NCI-H2196 treated with DMSO at 0.1 percent for 48 hours (cell line): ENCODE data around the gene ITGA2.

Experiments
- DNase-seq: peaks from one replicate; lab custom pipeline; 2025; ENCODE audit not compliant: unreplicated experiment; lab: John Stamatoyannopoulos, UW

Gene ITGA2

DNA sequence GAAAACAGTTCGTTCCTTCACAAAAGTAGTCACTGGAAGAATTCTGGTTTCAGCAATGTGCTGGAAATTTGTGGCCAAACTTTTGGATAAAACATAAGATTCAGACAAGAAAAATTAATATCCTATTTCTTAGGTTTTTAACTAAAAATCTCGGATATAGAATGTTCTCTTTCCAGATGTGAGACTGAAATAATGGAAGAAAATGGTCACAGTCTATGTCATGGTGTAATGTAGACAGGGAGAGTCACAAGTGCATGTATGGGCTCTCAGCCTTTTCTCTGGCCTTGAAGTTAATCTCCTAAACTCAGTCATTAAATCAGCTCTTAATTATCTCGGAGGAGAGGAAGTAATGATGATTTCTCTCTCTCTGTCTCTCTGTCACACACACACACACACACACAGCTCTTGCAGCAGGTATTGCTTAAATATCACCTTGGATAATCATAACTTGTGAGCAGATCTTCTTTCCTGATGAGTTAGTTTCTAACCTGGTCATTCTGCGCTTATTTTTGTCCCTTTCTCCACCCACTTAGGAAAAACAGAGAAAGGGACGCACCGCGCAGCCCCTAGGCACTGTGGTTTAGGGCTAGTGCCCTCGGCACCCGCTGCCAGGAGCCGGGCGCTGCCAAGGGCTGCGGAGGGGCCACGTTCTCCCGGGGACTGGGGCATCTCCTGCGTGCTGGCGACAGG, 672 bp upstream of the ITGA2 start:
- no peak for DNase-seq

DNA sequence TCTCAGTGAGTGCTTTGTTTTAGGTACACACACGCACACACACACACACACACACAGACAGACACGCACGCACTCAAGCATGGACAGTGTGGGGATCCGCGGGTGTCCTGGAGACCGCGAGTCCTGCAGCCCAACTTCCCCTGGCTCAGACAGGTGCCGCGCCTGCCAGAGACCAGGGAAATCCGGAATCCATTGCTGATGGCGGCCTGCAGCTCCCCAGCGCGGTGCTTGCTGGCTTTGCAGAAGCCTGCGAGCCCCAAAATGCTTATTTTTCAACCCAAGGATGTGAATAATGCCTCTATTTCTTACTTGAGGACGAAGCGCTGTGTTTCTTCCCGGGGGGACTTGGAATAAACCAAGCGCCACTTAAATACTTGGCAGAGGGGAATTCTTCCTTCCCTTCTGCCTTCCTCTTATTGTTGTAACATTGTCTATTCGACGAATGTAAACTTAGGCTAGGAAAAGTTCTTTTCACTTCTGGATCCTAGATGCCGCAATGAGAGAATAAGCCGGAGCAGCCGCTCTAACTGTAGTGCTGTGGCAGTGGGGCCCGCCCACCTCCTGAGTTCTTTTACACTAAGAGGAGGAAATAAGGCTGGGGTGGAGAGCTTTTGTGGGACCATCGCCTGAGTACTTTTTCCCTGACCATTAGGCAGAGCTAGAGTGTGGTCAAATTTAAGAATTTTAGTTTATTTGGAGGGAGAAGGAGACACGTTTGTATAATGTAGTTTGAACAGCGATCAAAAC, 802 bp downstream of the ITGA2 start:
- no peak for DNase-seq

DNA sequence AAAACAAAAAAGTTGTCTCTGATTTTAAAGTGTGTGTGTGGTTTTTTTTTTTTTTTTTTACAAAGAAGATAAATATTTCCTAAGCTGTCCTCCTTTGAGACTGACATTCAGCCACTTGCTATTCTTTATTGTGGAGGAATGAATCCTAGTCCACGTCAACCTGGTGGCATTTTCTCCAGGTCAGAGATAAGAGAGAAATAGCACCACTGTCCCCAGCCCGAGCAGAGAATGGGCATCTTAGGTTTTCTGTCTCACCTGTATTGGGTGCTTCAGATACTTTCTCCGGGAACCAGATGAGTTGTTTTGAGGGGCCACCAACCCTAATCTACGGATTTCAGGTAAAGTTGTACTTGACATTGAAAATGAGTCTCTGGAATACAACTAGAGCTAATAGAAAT, 1.4 kb downstream of the ITGA2 start:
- no peak for DNase-seq

DNA sequence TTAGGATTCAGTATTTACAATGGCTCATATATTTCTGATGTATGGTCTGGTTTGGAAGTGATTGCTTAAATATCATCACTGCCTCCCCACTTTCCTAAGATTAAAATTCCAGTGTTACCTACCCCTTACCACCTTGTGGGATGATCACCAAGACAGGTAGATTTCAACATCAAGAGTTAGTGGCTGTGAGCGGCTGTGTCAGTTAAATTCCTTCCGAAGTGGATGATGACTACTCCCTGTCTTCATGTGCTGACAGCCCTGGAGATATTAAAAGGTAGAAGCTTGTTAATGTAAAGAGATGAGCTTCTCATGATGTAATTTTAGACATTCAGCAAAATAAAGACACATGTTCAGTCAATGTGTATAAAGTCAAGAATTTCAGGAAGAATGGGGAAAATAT, 4.2 kb downstream of the ITGA2 start:
- DNase-seq: no peak

DNA sequence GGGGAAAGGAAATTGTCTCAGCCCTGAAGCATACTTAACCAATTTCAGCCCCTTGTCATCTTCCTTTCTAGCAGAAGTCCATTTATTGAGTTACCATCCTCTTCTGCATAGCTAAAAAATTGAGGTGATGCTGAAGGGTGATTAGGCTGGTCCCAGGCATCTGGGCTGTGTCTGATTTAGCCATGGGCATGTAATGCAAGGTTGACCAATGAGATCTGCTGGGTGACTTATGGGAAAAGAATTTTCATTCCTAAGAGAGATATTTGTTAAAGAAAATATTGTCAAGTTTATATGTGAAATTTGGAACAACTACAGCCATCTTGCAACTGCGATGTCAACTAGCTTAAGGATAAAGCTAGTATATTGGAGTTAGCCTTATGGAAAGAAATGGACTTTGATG, 5.1 kb downstream of the ITGA2 start:
- DNase-seq: no peak

DNA sequence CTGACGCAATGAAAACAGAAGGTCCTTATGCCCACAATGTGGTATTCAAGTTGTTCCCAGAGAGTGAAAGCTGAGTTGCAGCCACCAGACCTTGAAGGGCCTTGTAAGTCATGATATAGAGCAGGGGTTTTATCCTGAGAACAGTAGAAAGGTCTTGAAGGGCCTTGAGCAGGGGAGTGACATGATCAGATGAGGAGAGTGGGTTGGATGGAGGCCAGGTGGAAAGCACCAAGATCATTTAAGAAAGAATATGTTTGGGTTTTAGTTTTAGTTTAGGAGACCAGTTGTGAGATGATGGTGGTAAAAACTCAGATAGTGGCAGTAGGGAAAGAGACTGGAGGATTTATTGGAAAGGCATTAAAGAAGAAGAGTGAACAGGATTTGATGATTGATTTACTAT, 5.9 kb downstream of the ITGA2 start:
- no peak for DNase-seq

DNA sequence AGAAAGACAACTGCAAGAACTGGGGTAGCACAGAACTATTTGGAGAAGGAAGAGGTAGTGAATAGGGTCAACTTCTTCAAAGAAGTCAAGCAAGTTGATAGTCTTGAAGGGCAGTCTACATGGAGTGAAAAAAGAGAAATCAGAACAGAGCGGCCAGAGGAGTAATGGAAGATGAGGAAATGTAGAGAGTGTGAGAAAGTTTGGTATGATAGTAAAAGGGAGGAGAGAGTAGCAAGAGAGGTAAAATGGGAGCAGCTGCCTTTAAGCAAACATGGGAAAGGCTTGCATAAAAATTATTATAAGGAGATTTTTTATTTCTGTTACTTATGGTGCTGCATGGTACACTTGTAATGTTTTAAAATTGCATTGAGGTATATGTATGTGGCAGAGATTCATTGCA, 6.8 kb downstream of the ITGA2 start:
- DNase-seq: no peak

DNA sequence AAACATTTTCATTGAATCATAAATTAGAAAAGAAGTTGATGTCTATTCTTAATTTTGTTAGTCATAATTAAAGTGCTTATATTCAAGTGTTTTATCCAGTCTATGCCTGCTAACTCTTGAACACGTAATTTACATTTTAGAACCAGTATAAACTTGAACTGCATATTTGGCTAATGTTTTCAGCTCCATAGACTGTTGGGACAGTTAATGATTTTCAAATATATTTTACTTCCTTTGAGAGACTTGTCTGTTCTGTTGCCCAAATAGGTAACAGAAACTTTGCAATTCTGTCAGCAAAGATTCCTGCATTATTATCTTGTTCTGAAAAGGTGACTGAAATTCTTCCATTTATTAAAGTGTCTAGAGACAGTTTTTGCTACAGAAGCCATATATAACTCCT, 7.8 kb downstream of the ITGA2 start:
- DNase-seq: no peak

DNA sequence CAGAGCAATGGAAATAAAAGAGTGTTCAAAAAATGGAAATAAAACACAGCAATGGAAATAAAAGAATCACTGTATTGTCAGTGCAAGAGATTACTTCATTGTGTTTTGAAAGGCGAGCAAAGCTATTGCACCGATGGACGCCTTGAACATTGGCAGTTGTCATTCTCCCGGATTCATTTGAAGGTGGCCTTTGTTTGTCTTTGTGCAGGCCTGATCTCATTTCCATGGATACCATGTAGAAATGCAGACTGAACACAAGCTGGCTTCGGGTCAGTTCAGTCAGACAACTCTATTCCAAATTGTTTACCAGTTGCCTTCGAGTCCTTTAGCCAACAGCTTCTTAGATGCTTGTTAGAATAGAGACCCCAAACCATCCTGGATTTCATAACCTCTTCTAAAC, 8.3 kb downstream of the ITGA2 start:
- no peak for DNase-seq

DNA sequence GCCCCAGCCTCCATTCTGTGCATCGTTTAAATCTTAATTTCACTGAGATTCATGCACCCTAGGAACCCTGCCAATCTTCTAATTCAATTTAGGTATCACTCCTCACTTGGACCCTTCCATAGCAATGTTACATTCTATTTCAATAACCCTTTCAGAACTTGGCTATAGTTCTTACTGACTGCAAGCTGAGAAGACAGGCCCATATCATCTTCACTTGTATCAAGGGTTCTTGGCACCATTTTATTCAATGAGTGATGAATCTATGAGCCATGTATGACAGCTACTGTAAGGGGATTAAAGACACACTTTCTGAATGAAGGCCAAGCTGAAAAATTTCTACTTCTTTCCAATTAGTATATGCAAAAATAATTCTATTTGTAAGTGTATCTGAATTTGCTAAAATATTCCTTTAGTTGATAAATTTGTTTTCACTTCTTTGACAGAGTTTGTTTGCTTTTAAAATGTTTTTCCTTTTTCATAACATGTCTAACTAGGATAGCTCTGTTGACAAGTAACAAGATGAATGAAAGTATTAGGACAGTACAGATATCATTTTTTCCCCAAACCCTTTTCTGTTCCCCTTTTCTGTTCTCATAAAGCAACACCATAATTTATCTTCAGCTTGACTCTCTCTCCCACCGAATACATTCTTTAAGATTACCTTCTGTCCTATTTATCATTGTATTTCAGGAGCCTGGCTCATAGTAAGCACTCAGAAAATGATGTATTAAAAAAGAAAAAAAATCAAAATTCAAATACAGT, 9.6 kb downstream of the ITGA2 start:
- DNase-seq: no peak

DNA sequence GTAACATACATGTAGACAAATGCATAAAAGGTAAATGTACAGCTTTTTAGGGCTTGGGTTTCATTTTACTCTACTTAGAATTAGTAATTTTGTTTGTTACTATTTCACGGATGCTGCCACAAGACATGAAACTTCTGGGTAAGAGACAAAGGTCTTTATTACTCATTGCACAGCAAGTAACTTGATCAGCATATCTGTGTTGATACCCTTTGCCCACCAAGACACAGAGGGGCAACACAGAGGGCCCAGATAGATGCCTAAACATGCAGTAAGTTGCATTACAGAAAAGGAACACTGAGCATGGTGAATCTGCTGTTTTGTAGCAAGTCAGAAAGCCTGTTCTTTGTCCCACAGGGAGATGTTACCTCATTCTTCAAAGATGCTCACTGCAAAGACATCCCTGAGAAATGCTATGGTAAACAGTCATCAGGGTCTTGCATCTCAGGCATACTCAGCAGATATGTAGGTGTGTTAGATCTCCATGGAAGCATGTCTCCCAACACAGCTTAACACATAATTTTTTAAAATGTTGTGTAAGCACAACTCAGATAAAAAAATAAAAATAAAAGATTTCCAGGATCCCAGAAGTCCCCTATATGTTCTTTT, 10.3 kb downstream of the ITGA2 start:
- DNase-seq: no peak

DNA sequence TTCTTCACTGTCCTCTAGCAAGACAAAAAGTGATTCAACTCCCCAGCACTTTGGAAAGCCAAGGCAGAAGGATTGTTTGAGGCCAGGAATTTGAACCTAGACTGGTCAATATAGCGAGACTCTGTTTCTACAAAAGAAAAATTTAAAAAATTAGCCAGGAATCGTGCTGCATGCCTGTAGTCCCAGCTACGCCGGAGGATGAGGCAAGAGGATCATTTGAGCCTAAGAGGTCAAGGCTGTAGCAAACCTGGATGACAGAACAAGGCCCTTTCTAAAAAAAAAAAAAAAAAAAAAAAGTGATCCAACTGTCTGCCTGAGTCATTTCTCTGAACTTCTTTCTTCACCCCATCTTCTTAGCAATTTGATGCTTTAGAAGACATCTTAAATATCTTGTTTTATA, 12.4 kb downstream of the ITGA2 start:
- DNase-seq: no peak

DNA sequence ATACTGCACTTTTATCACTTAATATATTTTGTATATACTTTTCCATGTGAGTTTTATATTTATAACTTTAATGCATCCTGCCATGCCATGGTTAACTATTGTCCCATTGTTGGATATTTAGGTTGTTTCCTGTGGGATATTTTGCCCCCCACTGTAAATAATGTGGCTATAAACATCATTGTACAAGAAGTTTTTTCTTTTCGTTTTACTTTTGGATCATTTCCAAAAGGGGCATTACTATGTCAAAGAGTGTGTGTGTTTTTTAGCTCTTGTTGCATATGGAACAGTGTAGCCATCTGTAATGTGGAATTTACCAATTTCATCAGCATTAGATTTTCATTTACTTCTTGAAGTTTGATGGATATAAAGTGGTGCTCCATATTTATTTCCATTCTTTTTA, 13.3 kb downstream of the ITGA2 start:
- DNase-seq: no peak

DNA sequence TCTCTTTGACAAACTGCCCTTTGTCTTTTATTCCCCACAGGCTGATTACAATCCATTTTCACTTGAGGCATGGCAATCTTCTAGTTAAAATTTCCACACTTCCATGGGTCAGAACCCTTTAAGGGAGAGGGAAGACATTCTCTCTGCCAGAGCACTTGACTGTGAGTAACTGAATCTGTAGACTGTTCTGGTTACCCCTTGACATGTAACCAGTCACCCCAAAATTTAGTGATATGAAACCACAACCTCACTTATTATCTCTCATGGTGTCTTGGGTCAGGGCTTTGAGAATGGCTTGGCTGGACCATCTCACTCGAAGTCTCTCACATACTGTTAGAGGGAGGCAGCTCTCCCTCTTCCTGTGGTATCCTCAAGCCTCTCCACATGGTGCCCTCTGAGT, 14.0 kb downstream of the ITGA2 start:
- no peak for DNase-seq

DNA sequence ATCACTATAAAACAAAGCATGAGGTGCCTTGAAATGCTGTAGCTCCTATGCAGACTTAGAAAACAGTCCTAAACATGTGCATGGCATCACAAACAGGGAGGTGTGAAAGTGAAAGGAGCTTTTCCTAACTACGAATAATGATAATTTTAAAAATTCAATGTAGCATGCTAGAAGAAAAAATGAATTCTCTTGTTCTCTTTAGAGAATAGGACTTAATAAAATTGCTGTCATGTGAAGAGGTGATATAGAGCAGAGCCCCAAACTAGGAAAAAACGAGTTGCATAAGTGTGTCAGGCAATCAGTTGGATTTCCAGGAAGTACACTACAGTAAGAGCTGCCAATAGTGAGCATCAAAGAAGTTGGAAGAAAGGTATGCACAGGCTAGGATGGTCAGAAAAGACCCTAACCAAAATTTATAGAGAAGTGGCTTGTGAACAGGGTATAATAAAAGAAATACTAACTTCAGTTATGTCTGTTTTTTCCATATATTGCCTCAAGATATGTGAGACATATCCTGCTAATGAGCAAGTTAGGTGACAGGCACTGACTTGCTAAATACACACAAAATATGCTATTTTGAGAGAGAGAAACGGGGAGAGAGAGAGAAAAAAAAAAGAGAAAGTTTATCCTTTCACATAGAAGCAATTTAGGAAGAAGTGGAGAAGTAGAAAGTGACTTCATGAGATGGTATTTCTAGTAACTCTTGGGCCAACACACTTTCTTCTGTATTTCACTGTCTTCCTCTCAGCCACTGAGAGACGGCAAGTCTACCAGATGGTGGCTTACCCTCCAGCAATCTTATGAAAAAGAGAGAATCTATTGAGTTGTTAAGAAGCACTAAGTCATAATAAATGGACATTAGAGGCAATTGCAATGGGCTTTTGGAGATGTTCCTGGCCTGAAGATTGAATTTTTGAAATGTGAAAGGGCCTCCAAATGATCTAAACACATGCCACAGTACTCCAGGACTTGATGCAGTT, 18.0 kb downstream of the ITGA2 start:
- DNase-seq: no peak

DNA sequence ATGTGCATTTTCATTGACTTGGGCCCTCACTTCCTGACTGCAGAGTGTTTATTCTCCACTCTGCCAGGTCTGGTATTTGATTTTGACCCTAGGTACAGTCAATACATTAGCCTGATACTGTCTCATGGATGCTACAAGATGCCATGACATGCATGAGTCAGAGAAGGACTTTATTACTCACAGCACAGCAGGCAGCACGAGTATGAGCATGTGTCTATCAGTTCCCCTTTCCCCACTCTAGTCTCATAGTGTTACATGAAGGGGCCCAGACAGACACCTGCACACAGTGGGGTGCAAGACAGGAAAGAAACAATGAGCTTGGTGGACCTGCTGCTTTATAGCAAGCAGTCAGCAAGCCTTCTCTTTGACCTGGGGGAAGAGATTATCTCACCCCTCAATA, 19.6 kb downstream of the ITGA2 start:
- DNase-seq: no peak

DNA sequence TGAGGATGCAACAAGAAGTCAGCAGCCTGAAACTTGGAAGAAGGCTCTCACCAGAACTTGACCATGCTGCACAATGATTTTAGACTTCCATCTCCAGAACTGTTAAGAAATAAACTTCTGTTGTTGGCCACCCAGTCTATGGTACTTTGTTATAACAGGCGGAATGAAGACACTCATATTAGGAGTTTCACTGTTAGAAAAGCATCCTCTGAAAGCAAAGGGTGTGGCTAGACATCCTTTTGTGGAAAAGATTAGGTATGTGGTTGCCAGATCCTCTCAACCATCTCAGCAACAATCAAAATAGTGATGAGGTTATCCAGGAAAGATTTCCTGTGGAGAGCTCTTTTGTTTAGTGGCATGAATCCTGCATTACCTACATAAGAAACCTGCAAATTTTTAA, 20.7 kb downstream of the ITGA2 start:
- no peak for DNase-seq

DNA sequence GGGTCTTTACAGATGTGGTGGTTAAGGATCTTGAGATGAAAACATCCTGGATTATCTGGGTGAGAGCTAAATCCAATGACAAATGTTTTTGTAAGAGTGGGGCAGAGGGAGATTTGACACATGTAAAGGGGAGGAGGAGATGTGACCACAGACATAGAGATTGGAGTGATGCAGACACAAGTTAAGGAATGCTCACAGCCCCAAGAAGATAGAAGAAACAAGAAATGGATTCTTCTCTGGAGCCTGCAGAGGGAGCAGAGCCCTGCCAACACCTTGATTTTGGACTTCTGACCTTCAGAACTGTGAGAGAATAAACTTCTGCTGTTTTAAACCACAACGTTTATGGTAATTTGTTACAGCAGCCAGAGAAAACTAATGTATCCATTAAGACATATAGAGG, 21.7 kb downstream of the ITGA2 start:
- no peak for DNase-seq

DNA sequence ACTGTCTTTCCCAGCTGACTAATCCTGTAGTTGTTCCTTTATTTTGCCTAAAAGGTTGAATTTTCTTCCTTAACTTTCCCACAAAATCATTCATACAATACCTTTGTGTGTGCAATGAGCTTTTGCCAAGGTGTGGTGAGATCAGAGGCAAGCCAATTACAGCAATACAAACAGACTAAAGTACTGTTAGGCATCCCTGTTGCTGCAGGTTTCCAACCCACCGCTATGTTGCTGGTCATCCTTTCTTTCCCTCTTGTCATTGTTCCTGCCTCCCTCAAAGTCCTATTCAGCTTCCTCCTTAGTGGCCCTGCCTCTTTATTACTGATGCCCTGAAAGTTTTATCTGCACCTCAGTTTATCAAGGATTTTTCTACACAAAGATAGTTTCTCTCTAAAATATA, 22.1 kb downstream of the ITGA2 start:
- DNase-seq: no peak

DNA sequence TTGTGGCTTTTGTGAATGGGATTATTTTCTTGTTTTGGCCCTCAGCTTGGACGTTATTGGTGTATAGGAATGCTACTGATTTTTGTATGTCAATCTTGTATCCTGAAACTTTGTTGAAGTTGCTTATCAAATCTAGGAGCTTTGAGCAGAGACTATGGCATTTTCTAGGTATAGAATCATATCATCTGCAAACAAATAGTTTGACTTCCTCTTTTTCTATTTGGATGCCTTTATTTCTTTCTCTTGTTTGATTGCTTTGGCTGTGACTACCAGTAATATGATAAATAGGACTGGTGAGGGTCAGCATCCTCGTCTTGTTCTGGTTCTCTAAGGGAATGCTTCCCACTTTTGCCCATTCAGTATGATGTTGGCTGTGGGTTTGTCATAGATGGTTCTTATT, 24.7 kb downstream of the ITGA2 start:
- no peak for DNase-seq

DNA sequence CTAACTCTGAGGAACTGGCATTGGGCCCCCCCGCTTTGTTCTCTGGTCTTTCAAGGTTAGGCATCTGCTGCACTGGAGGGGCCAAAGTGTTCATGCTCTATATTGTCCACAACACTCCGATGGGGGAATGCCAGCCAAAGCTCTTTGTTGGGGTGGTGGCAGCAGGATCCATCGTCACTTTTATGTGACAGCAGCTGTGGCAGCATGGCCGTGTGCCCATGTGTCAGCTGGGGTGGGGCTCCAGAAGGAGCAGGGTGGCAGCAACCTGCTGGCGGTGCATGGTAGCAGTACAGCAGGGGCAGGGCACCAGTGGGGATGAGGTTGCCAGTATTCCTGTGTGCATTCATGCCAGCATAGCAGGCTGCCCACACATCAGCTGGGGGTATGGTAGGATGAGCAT, 28.2 kb downstream of the ITGA2 start:
- DNase-seq: no peak
